ENCODE data around the gene TBXT. TPM values are rescaled to one million over a fixed set of nuclear protein-coding genes. Genes with fewer than 3 reads are reported as not detected.

The TBXT gene
- total RNA-seq, 1 experiment from 2014 or later, result 0.31 TPM

DNA sequence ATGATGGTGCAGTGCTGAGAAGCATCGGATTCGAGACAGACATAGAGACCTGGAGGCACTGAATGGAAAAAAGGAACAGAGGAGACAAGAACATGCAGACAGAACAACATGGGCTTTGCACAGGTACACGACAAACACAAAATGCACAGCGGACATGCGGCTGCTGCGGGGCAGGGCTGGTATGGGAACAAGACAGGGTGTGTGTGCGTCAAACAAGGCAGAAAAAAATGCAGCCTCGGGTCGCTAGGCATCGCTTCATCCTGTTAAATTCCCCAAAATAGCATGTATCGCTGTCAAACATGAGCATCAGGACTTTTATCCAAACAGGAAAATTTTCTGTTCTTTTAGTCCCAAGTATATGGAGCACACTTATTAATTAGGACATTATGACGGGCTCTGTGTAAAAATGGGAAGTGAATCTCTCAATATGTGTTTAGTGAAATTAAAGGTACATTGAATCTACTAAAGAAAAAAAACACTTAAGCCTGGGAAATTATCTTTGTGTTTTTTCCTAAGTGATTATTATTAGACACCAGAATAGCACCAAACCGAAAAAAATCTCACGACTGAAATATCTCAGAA is 36.1 kb upstream of the TBXT start:
- no peaks in the 10 kb centered on the region for H3K79me2 ChIP-seq (ENCODE audit: insufficient read depth, low read length)
- Mint-ChIP-seq H3K4me1 (peaks cover 14 to 15% of the 10 kb centered on the region in 2 experiments), H3K27me3 (ENCODE audit: low read depth) (peaks cover 71% of the 10 kb centered on the region), H3K9me3 (no peaks in the 10 kb centered on the region), H3K27ac (no peak overlapping the region), H3K4me3 (no peak overlapping the region), H3K36me3 (ENCODE audit: insufficient read depth in 1 of 3, low read depth in 3 of 3) (no peaks in the 10 kb centered on the region)
- H2BK12ac ChIP-seq (ENCODE audit: insufficient read length, low read depth, low read length), result no peak overlapping the region
- H3T11ph ChIP-seq (ENCODE audit: low read length), result no peak overlapping the region
- no peak overlapping the region for H3K27ac ChIP-seq (ENCODE audit: insufficient read length, low read depth, low read length)
- H3K9ac ChIP-seq (ENCODE audit: extremely low read depth, insufficient read length, low read length), result no peak overlapping the region
- H3K56ac ChIP-seq (ENCODE audit: insufficient read length, low read depth, low read length), result no peak overlapping the region
- no peaks in the 10 kb centered on the region for H3K4me1 ChIP-seq (ENCODE audit: insufficient read depth, low read length)
- no peaks in the 10 kb centered on the region for H4K20me1 ChIP-seq (ENCODE audit: control insufficient read depth, insufficient read depth, insufficient read length)
- H3K4me2 ChIP-seq (ENCODE audit: insufficient read depth, insufficient read length, low read length), result no peak overlapping the region
- DNase-seq, result no peak
- no peak overlapping the region for H2BK20ac ChIP-seq (ENCODE audit: low read depth, low read length, poor library complexity, severe bottlenecking)
- no peak for TF ChIP-seq CTCF (conservative IDR thresholded peaks at IDR 0.05)
- H4K91ac ChIP-seq (ENCODE audit: insufficient read length, low read depth, low read length), result no peak overlapping the region
- no peaks in the 10 kb centered on the region for H3K9me3 ChIP-seq (ENCODE audit: control insufficient read depth, low read depth, low read length)
- H3K23ac ChIP-seq (ENCODE audit: insufficient read length, low read depth, low read length), result no peak overlapping the region
- no peak overlapping the region for H2BK120ac ChIP-seq (ENCODE audit: low read depth, low read length, poor library complexity, severe bottlenecking)
- no peak overlapping the region for H2BK15ac ChIP-seq (ENCODE audit: low read depth, low read length)
- WGBS (ENCODE audit: extremely low coverage, insufficient read length, low lambda C conversion rate), result no CpG with 5 or more reads among the region's 14 CpGs
- H2AK5ac ChIP-seq (ENCODE audit: insufficient read length, low read length), result no peak overlapping the region
- H3K4ac ChIP-seq (ENCODE audit: low read depth, low read length), result no peak overlapping the region
- H2AFZ ChIP-seq (ENCODE audit: low read length), result no peak overlapping the region
- no peaks in the 10 kb centered on the region for H3K79me1 ChIP-seq (ENCODE audit: insufficient read depth, low read depth, low read length, poor library complexity, severe bottlenecking)
- H3K14ac ChIP-seq (ENCODE audit: insufficient read depth, low read length), result no peak overlapping the region
- H2BK5ac ChIP-seq (ENCODE audit: insufficient read length, low read length), result no peak overlapping the region
- no peak overlapping the region for H4K8ac ChIP-seq (replicated peaks; ENCODE audit: insufficient read length, low read depth, low read length)
- H3K27me3 ChIP-seq (ENCODE audit: insufficient read depth, low read length), result no peaks in the 10 kb centered on the region
- H4K5ac ChIP-seq (ENCODE audit: insufficient read length, low read depth, low read length), result no peak overlapping the region
- no peak overlapping the region for H3K18ac ChIP-seq (ENCODE audit: insufficient read length, low read depth, low read length)
- H3K23me2 ChIP-seq (ENCODE audit: insufficient read length, low read depth, low read length, poor library complexity, severe bottlenecking), result no peaks in the 10 kb centered on the region
